IMR-90 (cell line): ENCODE data around the gene SPDEF. TPM values are rescaled to one million over a fixed set of nuclear protein-coding genes. Genes with fewer than 3 reads are reported as not detected.

Source experiments
- ATAC-seq: fragments of 200-7000 bp; cut with Tn5 transposase; 2 replicates; pipeline ENCODE4 v1.9.1; 2020; ENCODE audit warnings: low read depth, mild to moderate bottlenecking, moderate library complexity
- BruUV-seq: library from RNA; stranded (reverse); fragments of 400-500 nt; replicated peaks from 2 replicates; lab custom pipeline; 2021; lab: Mats Ljungman, UMichigan
- CTCF ChIA-PET: fragments of 300-600 bp; formaldehyde crosslinking; extraction: SDS; loops from one replicate; lab custom pipeline; 2021; ENCODE audit warnings: antibody characterized with exemption; lab: Yijun Ruan, JAX
- POLR2A ChIA-PET: fragments of 300-600 bp; sonication (Branson Sonifier 250); formaldehyde crosslinking; loops from one replicate; lab custom pipeline; 2022; ENCODE audit warnings: antibody characterized with exemption; ENCODE audit not compliant: unreplicated experiment; lab: Charles Lee
- DNase-seq: peaks from one replicate; pipeline ENCODE4 v3.0.0; 2013
- H2AFZ ChIP-seq: replicated peaks from 2 replicates; pipeline ENCODE3; 2013; ENCODE audit warnings: low read length, mild to moderate bottlenecking; ENCODE audit not compliant: poor library complexity
- H2AK5ac ChIP-seq: 2 replicates; pipeline ENCODE4 v1.6.1; 2013; ENCODE audit warnings: low read depth, low read length, inconsistent platforms
- H2AK9ac ChIP-seq: replicated peaks from 2 replicates; pipeline ENCODE3; 2013; ENCODE audit warnings: mild to moderate bottlenecking, low read depth, low read length, moderate library complexity; ENCODE audit not compliant: poor library complexity
- H2BK120ac ChIP-seq: 2 replicates; pipeline ENCODE4 v1.6.1; 2013; ENCODE audit warnings: low read depth, low read length, inconsistent platforms
- H2BK15ac ChIP-seq: 3 replicates; pipeline ENCODE4 v1.6.1; 2013; ENCODE audit warnings: low read depth, low read length, inconsistent platforms
- H2BK20ac ChIP-seq: 2 replicates; pipeline ENCODE4 v1.6.1; 2013; ENCODE audit warnings: low read depth, mild to moderate bottlenecking, inconsistent platforms, low read length, moderate library complexity
- H2BK5ac ChIP-seq: 2 replicates; pipeline ENCODE4 v1.6.1; 2013; ENCODE audit warnings: mild to moderate bottlenecking, low read depth, low read length, inconsistent platforms; ENCODE audit not compliant: poor library complexity, severe bottlenecking
- H3K14ac ChIP-seq: replicated peaks from 2 replicates; pipeline ENCODE4 v1.6.1; 2013; ENCODE audit warnings: low read depth, low read length, inconsistent platforms
- H3K18ac ChIP-seq: 2 replicates; pipeline ENCODE4 v1.6.1; 2013; ENCODE audit warnings: low read depth, low read length, control low read depth
- H3K23ac ChIP-seq: 2 replicates; pipeline ENCODE4 v1.6.1; 2013; ENCODE audit warnings: low read depth, low read length, inconsistent platforms
- H3K27ac ChIP-seq: 2 replicates; pipeline ENCODE4 v1.5.1; 2013; ENCODE audit warnings: mild to moderate bottlenecking, control low read depth, low read length; ENCODE audit not compliant: insufficient read depth
- H3K27me3 ChIP-seq: 2 replicates; pipeline ENCODE4 v1.6.1; 2013; ENCODE audit warnings: low read length; ENCODE audit not compliant: control insufficient read depth, insufficient read depth
- H3K36me3 ChIP-seq: 2 replicates; pipeline ENCODE4 v1.6.1; 2013; ENCODE audit warnings: low read length, mixed read lengths; ENCODE audit not compliant: control insufficient read depth, insufficient read depth
- H3K4ac ChIP-seq: 2 replicates; pipeline ENCODE4 v1.6.1; 2013; ENCODE audit warnings: low read depth, low read length, inconsistent platforms
- H3K4me1 ChIP-seq: 2 replicates; pipeline ENCODE4 v1.6.1; 2013; ENCODE audit warnings: low read length, mixed read lengths; ENCODE audit not compliant: control insufficient read depth, insufficient read depth
- H3K4me2 ChIP-seq: 2 replicates; pipeline ENCODE4 v1.6.1; 2013; ENCODE audit warnings: low read depth, mild to moderate bottlenecking, control low read depth, low read length, moderate library complexity
- H3K4me3 ChIP-seq: 2 replicates; pipeline ENCODE4 v1.5.1; 2013; ENCODE audit warnings: low read depth, mild to moderate bottlenecking, control low read depth, low read length, moderate library complexity; ENCODE audit not compliant: insufficient read depth
- H3K56ac ChIP-seq: 2 replicates; pipeline ENCODE4 v1.6.1; 2013; ENCODE audit warnings: low read length, inconsistent platforms; ENCODE audit not compliant: insufficient read depth; ENCODE audit errors: extremely low read depth
- H3K79me1 ChIP-seq, 2 experiments: 2 replicates each; pipeline ENCODE4 v1.6.1; 2013; ENCODE audit warnings: low read length in 2 of 2, inconsistent platforms in 1 of 2, low read depth in 1 of 2
- H3K9ac ChIP-seq: 2 replicates; pipeline ENCODE4 v1.6.1; 2013; ENCODE audit warnings: low read depth, low read length, control low read depth
- H3K9me1 ChIP-seq: 2 replicates; pipeline ENCODE4 v1.6.1; 2013; ENCODE audit warnings: low read length, inconsistent platforms; ENCODE audit not compliant: insufficient read depth
- H3K9me3 ChIP-seq: 2 replicates; pipeline ENCODE4 v1.6.1; 2013; ENCODE audit warnings: low read length; ENCODE audit not compliant: control insufficient read depth, insufficient read depth
- H4K20me1 ChIP-seq: 2 replicates; pipeline ENCODE4 v1.6.1; 2013; ENCODE audit warnings: low read length, inconsistent platforms; ENCODE audit not compliant: insufficient read depth
- H4K5ac ChIP-seq: 2 replicates; pipeline ENCODE4 v1.6.1; 2013; ENCODE audit warnings: mild to moderate bottlenecking, low read depth, low read length, control low read depth
- H4K8ac ChIP-seq, 2 experiments: 2 replicates each; pipeline ENCODE4 v1.6.1; 2013; ENCODE audit warnings: low read depth in 2 of 2, low read length in 2 of 2, control low read depth in 1 of 2, inconsistent platforms in 1 of 2
- H4K91ac ChIP-seq: 2 replicates; pipeline ENCODE4 v1.6.1; 2013; ENCODE audit warnings: low read depth, low read length, inconsistent platforms; ENCODE audit not compliant: insufficient read depth
- BHLHE40 ChIP-seq: fragments of 150-350 bp; IDR thresholded peaks from 2 replicates; pipeline ENCODE4 v1.6.1; 2016; ENCODE audit warnings: mild to moderate bottlenecking, low read depth, low read length
- CEBPB ChIP-seq: IDR thresholded peaks from 2 replicates; pipeline ENCODE4 v1.6.1; 2012; ENCODE audit warnings: low read depth, low read length, improper control_type of control experiment
- CHD1 ChIP-seq: IDR thresholded peaks from 2 replicates; pipeline ENCODE4 v1.6.1; 2012; ENCODE audit warnings: low read depth, low read length, improper control_type of control experiment
- FOS ChIP-seq: fragments of 150-350 bp; IDR thresholded peaks from 2 replicates; pipeline ENCODE4 v1.6.1; 2016; ENCODE audit warnings: low read depth, low read length
- MXI1 ChIP-seq: IDR thresholded peaks from 2 replicates; pipeline ENCODE4 v1.6.1; 2012; ENCODE audit warnings: low read depth, mild to moderate bottlenecking, low read length, moderate library complexity, borderline replicate concordance
- POLR2A ChIP-seq: IDR thresholded peaks from 2 replicates; pipeline ENCODE4 v1.6.1; 2012; ENCODE audit warnings: mild to moderate bottlenecking, low read depth, low read length
- SMC3 ChIP-seq: fragments of 150-350 bp; IDR thresholded peaks from 2 replicates; pipeline ENCODE4 v1.6.1; 2016; ENCODE audit warnings: low read depth, mild to moderate bottlenecking, antibody characterized with exemption, low read length, moderate library complexity
- WGBS, 2 experiments: methylation state at CpG; one replicate each; pipeline versions ENCODE4 v1.1.5 to v1.1.7; 2013; ENCODE audit warnings: missing lambda C conversion rate in 2 of 2; ENCODE audit not compliant: insufficient read length in 1 of 2; ENCODE audit errors: extremely low coverage in 2 of 2; 5-methylcytosine and 5-hydroxymethylcytosine counted together
- dilution Hi-C: fragments of 300-500 bp; cut with HindIII; formaldehyde crosslinking; loops from one replicate; pipeline ENCODE4 v1.14.3; 2018; ENCODE audit warnings: low sequenced_read_pairs; ENCODE audit not compliant: unreplicated experiment
- in situ Hi-C: fragments of 300-500 bp; cut with MboI; formaldehyde crosslinking; loops from 3 replicates; pipeline ENCODE4 v1.14.3; 2019; ENCODE audit warnings: low sequenced_read_pairs, inconsistent platforms, mixed read lengths
- intact Hi-C: fragments of 100-400 bp; cut with micrococcal nuclease; formaldehyde crosslinking; loops from 2 replicates; pipeline ENCODE4 v1.10.0; 2022
- polyA plus RNA-seq, 3 experiments: library from polyadenylated mRNA; depleted of rRNA; stranded (reverse); fragments of >200 nt; gene quantifications; 2 replicates each; pipeline ENCODE4 v1.2.3, GENCODE V29; 2012; ENCODE audit warnings: low replicate concordance in 1 of 3
- total RNA-seq: library from RNA; depleted of rRNA; stranded (reverse); fragments of >200 nt; gene quantifications from 2 replicates; pipeline ENCODE4 v1.2.3, GENCODE V29; 2012
- TF ChIP-seq, protein P1 (sequence below): fragments of 150-350 bp; IDR thresholded peaks from 2 replicates; pipeline ENCODE4 v1.6.1; 2017; ENCODE audit warnings: mild to moderate bottlenecking, antibody characterized with exemption, low read length, low read depth

The SPDEF gene
- total and polyA plus RNA-seq, 2 of the 4 experiments (the other 2 are of a cell fraction), result 0.05 TPM; not detected in 1

DNA sequence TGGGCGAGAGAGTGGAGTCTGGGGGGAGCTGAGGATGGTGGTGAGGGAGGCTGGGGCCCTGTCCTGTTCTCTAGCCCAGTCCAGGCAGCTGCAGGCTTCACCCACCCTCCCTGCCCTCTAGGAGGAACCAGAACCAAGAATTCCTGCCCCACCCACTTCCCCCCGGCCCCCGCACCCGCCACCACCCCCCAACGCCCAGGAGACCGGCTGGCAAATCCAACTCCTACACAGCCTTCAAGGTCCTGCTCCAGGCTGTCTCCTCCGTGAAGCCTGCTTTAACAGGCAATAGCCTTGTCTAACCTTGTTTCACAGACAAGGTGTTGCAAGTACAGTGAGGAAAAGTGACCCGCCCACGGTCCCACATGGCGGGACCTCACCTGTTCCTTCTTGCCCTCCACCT is 2.4 kb downstream of the SPDEF start:
- Histone ChIP-seq H2BK15ac (no peak overlapping the region), H4K91ac (no peak overlapping the region), H3K18ac (no peak overlapping the region), H3K14ac (no peak overlapping the region), H2BK120ac (no peak overlapping the region), H3K23ac (no peak overlapping the region; the same call in 1 of the 2 replicates), H3K9ac (no peak overlapping the region), H3K9me1 (no peaks in the 10 kb centered on the region), H3K79me1 (no peaks in the 10 kb centered on the region), H2BK20ac (no peak overlapping the region), H3K4me1 (no peaks in the 10 kb centered on the region), H2AK5ac (no peak overlapping the region), H4K20me1 (no peaks in the 10 kb centered on the region), H2AFZ (no peak overlapping the region), H3K4me3 (no peak overlapping the region), H3K9me3 (peaks cover 4% of the 10 kb centered on the region; the same call in 1 of the 2 replicates), H3K27me3 (peaks cover 22% of the 10 kb centered on the region), H3K4me2 (no peak overlapping the region), H4K8ac (no peak overlapping the region), H3K27ac (no peak overlapping the region), H3K36me3 (no peaks in the 10 kb centered on the region), H3K4ac (no peak overlapping the region), H4K5ac (no peak overlapping the region), H2AK9ac (no peak overlapping the region), H3K56ac (no peak overlapping the region), H2BK5ac (no peak overlapping the region)
- ATAC-seq (no peak), DNase-seq (no peak)
- intact Hi-C loops (no loop called here), in situ Hi-C loops (no loop called here), dilution Hi-C loops (no loop called here)
- no peak for TF ChIP-seq BHLHE40
- TF ChIP-seq SMC3, result no peak
- TF ChIP-seq POLR2A, result no peak
- no peak for TF ChIP-seq FOS
- TF ChIP-seq MXI1, result no peak
- TF ChIP-seq CHD1, result no peak
- no peak for TF ChIP-seq CEBPB
- TF ChIP-seq, protein P1, sequence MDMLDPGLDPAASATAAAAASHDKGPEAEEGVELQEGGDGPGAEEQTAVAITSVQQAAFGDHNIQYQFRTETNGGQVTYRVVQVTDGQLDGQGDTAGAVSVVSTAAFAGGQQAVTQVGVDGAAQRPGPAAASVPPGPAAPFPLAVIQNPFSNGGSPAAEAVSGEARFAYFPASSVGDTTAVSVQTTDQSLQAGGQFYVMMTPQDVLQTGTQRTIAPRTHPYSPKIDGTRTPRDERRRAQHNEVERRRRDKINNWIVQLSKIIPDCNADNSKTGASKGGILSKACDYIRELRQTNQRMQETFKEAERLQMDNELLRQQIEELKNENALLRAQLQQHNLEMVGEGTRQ, result no peak
- no TSS peak for BruUV-seq
- POLR2A ChIA-PET, result no interaction called here
- 75% methylated on average over 2 of the region's 10 CpGs; no CpG with 5 or more reads in 1 of the 2 experiments for WGBS, 2 experiments
- CTCF ChIA-PET, result no interaction called here
